Left hindlimb (tissue), 1 donor: Measurements from ENCODE around the gene SGCE.

Experiments
- DNase-seq: peaks from one replicate; pipeline ENCODE4 v3.0.0-alpha.2; 2018

The SGCE gene

DNA sequence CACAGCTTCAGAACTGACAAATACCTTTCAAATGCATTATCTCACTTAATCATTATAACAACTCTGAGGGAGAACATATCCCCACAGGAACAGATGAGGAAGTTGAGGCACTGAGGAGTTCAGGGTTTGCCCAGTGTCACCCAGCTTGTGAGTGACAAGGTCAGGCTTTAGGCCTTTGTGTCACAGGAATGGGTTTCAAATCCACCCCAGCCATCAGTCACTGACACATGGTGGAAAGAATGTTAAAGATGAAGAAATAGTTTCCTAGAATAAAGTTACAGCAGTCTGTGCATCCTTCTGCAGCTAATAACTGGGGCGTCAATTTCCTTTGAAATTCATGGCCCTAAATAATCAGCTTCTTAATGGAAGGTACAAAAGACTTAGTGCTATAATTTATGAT, 37.8 kb downstream of the SGCE start:
- no peak for DNase-seq

DNA sequence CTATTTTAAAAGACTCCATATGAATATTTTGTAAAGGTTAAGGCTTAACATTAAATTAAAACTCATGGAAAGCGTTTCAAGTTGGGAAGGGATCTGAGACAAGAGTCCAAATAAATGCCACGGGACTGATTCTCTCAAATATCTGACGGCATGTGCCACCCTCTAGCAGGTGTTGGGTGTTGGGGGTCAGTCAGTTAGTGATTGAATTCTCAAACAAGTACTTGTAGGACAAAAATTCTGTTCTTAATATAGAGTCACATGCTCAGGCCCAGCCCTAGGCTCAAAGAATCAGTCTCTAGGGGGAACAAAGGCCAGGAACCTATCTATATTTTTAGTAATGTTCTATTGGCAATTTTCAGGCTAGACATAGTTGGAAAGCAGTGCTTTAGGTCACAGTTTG, 39.1 kb downstream of the SGCE start:
- no peak for DNase-seq

DNA sequence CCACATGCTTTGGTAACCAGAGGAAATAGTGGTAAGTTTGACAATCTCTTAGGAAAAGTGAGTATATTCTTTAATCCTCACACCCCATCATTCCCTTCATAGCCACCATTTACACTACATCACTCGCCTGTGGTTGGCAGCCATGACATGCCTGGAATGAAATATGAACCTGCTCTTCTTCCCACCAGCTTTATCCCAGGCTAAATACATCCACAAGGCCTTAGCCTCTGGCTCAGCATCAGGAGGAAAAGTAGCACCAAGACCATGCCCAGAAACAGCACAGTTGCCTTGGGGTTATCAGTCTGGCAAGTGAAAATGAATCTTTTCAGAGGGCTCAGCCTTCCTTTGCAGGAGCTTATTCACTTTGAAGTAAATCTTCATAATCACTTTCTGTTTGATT, 40.3 kb downstream of the SGCE start:
- DNase-seq: no peak

DNA sequence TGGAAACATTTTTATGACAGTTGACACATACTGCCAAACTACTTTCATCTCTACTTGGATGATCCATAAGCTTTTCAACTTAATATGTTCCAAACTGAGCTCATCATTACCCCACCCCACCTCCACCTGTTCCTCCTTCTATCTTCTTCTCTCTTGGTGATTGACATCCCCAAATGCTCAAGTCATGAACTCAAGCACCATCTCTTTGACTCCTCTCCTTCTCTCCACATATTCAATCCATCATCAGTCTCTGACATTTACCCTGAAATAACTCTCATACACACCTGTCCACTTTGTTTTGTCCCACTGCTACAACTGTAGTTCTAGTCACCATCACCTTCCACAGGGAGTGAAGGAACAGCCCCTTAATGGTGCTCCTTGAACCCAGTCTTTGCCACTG, 43.3 kb downstream of the SGCE start:
- DNase-seq: no peak

DNA sequence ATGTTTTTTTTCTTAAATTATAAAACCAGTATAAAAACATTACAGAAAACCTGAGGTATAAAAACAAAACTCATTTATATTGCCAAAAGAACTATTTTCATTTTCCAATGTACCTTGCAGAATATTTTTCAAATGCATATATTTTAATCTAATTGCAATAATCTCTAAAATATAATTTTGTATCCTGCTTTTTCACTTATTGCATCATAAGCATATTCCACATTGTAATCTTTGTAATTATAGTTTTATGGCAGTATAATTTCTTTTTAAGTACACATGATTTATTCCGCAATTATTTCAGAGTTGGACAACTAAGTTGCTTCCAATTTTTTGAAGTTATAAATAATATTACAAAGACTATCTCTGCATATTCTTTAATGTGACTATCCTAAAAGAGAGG, 43.7 kb downstream of the SGCE start:
- no peak for DNase-seq

DNA sequence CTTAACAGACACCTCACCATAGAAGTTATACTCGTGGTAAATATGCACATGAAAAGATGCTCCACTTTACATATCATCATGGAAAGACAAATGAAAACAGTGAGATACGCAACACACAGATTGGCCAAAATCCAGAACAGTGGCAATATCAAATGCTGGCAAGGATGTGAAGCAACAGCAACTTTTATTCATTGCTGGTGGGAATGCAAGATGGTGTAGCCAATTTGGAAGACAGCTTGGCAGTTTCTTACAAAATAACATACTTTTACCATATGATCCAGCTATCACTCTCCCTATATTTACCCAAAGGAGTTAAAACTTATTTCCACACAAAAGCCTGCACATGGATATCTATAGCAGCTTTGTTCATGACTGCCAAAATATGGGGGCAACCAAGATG, 46.4 kb downstream of the SGCE start:
- no peak for DNase-seq

DNA sequence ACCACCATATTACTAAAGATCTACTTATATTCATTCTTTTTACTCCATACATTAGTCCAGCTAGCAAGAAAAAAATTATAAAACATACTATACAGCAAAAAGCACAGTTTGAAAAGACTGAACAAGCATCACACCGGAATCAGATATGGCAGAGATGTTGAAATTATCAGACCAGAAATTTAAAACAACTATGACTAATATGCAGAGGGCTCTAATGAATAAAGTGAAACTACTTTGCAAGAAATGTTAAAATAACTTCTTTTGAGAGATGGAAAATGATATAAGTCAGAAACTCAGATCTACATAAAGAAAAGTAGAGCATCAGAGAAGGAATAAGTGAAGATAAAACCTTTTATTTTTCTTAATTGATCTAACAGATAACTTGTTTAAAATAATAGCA, 50.9 kb downstream of the SGCE start:
- no peak for DNase-seq

DNA sequence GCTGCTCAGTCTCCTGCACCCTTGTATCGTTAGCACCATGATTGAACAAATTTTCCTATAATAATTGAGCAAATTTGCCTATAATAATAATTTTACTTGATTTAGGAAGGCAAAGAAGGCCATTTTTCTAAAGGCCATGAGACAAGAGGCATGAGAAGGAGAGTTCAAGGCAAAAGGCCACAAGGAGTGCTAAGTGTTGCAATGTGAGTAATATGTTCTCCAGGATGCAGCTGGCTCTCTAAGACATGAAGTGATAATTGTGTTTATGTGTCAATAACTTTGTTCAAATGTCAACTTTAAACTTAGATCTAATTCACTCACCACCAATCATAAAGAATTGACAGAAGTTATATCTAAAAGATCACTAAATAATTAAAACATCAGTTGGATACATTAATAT, 53.8 kb downstream of the SGCE start:
- DNase-seq: no peak

DNA sequence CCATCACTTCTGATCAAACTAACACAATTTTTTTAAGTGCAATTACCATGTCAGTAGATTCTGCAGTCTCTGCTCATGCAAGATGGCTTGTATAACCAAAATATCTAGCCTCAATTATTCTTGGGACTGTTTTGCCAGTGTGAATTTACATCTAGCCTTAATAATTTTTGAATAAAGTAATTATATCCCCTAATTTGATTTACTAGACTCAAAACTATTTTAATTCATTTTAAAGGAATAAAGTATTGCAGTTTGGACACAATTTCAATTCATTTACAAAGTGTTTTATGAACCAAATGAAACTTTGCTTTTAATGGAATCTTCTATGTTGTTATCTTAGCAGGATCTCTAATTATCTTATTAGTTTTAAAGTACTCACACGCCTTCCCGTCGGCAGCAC, 55.7 kb downstream of the SGCE start:
- no peak for DNase-seq

DNA sequence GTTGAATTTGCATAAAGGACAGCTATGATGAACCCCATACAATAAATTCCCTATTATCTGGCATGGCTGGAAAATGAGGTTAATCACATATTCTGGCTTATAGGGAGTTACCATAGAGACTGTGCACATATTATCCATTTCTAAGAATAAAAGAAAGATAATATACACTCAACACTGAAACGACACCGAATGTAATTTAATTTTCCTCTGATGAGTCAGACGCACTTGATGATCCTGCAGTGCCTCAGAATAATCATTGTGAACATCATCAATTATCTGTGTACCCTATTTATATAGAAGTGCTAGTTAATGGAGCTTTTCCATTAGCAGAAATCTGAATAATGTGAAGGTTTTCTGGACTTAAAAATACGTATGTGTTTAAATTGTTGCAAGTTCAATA, 60.2 kb downstream of the SGCE start:
- DNase-seq: no peak

DNA sequence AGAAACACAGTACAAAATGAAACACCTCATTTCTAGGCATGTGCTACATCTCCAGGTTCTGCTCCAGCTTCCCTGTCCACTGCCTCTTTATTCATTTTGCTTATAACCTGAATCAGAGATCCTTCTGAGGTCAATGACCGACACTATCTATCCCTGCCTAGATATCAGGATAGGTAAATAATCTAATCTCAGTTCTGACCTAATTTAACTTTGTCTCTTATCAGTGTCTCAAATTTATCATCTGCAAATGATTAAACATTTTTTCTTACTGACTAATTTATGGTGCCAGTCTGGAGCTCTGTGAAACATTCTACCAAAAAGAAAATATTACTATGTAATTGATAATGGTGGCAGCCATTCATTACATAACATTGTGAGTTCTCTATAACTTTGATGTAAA, 61.1 kb downstream of the SGCE start:
- no peak for DNase-seq

DNA sequence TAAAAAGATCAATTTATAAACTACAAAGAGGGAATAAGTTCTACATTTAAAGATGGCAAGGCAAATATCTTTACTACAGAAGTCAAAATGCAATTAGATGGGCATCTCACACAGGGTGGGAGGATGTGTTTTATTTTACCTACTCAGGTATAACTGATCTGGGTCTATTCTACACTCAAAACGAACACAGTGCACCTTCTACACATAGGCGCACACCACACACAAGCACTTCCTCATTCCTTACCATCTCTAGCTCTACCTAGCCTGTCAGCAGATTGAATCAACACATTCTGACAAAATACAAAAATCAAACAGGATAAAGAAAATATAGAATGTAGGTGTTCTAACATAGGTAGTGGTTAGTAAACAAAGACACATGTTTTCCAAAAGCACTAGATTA, 64.8 kb downstream of the SGCE start:
- DNase-seq: no peak

DNA sequence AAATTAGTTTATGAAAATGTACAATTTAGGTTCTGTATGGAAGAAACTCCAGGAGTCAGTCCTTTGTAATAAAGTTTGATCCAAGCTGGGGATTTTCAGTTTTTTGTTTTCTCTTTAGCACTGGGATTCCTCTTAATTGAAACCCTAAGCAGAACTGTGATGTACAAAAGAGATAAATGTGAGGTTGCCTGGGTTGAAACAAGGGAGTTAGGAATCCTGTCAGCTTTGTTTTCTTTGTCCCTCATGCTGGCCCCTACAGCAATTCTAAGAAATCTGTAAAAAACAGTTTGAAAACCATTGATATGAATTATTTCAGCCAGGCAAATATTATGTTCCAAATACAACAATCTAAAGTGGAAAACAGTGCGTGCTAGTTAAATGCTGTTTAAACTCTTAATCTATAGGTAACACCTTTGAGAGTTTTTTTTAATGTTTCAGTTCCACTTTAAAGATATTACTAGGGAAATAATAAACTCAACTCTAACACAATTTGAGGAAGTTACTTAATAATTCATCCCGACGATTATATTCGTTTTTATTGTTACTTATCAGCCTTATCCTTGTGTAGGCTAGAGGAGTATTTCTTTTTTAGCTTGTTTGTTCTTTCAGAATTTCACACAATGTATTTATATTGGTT, 65.3 kb downstream of the SGCE start:
- DNase-seq: no peak

DNA sequence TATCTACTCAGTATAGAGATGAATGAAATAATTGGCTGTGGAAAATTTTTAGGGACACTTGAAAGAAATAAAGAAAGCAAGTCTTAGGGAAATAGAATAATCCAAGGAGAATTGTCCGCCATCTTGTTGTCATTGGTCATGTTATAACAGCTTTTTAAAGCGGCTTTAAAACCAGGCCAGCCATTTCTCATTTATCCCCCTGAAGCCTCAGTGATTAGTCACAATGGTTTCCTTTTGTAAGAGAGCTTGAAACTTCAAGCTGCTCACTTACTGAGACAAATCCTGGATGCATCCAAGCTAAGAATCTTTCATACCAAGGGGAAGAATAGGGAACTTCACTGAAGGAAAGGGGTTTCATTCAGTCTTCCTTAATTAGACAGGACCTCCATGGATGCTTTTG, 67.9 kb downstream of the SGCE start:
- DNase-seq: no peak

DNA sequence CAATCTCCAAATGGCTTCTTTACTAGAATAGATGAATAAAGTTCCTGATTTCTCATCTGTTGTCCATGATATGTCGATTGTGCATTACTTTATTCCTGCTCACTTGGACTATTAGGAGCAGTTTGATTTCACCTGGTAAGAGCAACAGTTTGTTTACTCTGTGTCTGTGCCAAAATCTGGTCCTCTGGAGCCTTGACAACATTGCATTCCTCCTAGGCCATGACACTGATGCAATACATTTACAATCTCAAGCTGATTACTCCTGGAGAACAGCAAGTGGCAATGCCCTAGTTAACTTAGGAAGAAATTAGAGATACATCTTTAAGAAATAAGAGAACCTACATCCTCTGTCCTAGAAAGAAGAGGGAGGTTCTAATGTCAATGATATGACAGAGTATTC, 71.8 kb downstream of the SGCE start:
- no peak for DNase-seq

DNA sequence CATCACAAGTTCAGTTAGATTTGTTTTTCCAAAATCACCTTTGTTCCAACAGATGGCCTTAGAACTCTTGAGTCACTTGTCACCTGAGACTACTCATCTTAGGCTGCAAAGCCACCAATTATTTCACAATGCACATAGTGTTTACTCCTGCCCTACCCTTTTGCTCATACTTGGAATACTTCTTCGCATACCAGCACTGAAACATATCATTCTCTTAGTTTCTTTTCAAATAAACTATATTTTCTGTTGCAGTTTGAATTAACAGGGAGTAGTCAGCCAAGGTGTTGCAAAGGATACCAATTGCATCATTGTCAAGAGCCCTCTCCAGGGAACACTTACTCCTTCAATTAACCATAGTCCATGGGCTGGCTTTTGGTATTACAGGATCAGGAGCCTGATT, 75.3 kb downstream of the SGCE start:
- no peak for DNase-seq

DNA sequence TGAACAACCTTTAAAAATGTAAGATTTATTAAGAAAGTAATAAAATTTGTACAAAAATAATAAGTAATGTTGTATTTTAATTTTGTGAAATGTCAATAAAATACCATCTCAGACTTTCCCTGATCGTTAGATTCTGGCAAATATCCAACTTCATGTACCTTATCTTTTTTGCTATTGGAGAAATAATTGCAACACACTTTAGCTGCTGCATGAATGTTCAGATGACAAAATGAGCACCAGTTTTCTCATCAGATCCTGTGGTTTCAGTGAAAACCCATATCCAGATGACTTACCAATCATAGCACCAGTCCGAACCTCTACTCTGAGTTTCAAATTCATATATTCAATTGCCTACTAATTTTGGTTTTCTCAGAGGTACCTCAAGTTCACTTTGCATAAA, 76.5 kb downstream of the SGCE start:
- DNase-seq: no peak

DNA sequence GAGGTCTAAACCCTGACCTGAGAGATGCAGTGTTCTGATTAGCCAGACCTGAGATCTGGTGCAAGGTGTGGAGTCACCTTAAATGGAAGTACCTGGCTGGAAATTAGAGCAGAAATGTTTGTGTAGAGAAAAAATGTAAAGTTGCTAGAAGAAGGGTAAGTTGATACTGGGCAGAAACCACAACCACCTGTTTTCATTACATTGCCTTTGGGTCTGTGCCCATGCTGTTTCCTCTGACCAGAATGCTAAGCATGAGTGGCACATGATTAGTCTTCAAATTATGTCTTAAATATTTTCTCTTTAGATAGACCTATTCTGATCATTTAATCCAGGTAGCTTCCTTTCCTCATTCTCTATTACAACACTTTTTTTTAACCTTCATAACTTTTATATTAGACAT, 77.3 kb downstream of the SGCE start:
- DNase-seq: no peak

DNA sequence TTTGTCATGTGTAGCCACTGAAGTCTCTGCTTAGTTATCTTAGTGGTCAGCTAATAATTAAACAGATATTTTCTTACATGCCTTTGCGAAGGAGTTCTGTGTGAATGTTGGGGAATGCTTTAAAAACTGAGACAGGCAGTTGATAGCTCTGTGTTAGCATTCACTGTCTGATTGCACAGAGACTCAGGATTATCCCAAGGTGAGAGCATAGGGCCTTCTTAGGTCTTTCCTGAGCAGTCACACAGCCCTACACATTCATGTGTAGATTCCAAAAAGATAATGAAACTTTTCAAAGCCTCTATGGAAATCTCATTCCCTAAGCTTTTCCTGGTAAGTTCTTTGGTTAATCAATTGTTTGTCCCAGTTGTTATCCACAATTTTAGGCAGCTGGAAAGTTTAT, 78.6 kb downstream of the SGCE start:
- DNase-seq: no peak

DNA sequence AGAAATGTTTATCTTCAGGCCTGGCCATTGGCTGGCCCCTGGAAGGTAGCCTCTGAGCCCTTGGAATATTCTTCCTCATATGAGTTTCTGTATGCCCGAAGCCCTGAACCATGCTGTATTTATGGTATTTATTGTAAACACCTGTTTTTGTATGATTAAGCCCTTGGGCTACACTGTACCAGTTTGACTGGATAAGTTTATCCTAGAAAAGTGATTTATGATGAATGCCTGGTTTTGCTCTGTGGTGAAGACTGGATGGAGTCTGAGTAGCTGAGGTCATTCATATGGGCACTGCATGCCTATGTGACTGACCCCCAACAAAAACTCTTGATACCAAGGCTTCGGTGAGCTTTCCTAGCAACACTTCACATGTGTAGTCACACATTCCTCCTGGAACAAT, 79.6 kb downstream of the SGCE start:
- no peak for DNase-seq

DNA sequence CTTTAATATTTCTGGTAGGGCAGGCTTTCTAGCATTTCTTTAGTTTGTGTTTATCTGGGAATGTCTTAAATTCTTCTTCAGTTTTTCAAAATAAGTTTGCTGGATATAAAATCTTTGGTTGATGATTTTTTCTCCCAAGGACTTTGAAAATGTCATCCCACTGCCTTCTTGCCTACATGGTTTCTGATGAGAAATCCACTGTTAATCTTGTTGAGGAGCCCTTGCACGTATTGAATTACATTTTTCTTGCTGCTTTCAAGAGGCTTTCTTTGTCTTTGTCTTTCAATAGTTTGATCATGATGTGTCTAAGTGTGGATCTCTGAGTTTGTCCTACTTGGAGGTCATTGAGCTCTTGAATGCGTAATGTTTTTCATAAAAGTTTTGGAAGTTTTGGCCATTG, 80.3 kb downstream of the SGCE start:
- DNase-seq: no peak

DNA sequence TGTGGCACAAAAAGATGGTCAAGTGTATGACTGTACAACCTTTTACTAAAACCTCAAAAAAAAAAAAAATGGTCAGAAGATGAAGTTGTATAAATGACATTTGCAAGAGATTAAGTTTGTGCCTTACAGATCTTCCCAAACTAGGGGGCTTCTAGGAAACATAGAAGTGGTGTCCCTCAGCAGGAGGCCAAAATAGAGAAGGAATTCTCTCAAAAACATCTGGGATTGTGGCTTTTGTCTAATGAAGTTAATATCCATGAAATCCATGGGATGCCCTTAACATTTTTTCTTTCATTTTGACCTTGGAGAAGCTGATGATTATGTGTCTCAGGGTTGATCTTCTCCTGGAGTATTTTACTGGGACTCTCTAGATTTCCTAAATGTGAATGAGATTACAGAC, 84.1 kb downstream of the SGCE start:
- DNase-seq: no peak

DNA sequence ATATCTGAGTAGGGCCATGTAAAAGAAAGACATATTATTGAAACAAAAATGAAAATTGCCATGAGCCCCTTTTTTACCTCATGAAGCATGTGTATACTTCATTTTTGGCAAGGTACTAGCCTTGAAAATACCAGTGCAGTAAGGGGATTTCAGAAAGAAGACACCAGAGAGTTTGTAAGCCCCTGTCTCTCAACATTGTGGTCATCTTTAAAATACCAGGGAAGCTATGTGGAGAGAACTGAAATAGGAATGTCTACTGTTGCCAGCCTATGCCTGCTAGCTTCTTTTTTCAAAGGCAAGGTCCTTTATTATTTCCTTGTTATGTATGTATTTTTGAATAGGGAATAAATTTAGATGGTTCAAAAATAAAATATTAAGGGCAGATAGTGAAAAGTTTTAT, 88.5 kb downstream of the SGCE start:
- DNase-seq: no peak

DNA sequence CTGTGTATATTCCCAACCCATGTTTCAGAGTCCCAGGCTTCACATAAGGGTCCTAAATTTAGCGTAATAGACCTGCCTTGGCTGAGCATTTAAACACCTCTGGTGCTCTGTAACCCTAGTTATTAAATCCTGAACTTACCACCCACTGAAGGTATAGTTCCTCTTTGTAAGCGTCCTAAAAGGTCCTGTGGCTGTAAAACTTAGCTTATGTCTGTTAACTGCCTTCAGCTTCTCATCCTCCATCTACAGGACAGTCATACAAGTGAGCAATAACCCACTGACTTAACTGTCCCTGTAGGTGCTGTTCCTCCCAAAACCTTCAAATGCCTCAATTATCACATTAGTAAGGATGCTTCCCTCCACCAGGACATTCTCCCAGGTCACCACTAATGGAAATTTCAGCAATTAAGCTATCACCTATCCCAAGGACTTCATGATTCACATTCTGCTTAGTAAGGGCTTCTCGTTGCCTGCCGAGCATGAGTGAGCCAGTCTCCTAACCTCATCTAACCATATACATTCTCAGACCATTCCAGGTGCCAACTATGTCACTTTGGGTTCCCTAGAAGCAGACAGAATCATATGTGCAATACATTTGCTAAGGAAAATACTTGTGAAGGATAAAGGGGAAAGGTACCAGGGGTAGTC, 90.6 kb downstream of the SGCE start:
- DNase-seq: no peak

DNA sequence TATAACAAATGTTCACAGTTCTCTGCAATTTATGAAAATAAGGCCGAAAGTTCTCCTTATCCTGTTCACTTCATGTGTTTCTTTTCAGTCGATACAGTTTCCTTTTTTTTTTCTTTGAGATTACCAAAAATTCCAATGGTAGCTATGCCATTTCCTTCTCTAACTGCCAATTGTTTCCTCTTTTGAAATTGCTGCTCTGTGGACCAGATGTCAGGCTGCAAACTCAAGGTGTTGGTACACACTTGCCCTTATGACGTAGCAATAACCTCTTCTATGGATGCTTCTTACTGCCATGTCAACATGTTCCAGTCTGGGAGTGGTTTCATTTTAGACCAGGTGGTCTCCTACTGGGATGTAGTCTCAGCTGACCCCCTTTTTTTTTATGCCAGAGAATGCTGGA, 93.4 kb downstream of the SGCE start:
- DNase-seq: no peak
